CD4-positive, alpha-beta T cell treated with Interferon alpha-2 for 1 hour (primary cell): ENCODE results near the gene DNASE1L1.
A peak's percentile ranks its signal among the peaks of the same experiment; 100 is the strongest.
"Not testable (repeated sequence)": the region's sequence is repeated elsewhere in the genome, so short reads cannot be mapped to it uniquely, and the experiment has no call there.

Experiments
- DNase-seq, 2 donors: peaks; one replicate each; pipeline ENCODE4 v3.0.0-alpha.2; 2020 to 2022

Gene DNASE1L1

DNA sequence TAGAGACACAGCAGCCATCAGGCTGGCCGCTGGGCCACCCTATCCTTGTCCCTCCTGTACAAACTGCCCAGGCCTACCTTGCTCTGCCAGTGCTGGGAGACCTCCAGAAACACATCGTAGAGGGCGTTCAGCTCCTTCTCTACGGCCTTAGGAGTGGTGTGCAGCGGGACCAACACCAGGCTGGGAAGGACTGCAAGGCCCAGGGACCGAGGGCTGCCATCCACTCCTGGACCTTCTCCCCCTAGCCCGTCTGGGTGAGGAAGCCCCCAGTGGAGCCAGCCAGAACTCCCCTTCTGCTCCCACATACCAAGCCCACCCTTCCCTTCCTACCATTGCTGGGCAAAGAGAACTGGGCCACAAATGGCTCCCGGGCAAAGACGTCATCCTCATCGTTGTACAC is 5.9 kb downstream of the DNASE1L1 start:
- no peak for DNase-seq

DNA sequence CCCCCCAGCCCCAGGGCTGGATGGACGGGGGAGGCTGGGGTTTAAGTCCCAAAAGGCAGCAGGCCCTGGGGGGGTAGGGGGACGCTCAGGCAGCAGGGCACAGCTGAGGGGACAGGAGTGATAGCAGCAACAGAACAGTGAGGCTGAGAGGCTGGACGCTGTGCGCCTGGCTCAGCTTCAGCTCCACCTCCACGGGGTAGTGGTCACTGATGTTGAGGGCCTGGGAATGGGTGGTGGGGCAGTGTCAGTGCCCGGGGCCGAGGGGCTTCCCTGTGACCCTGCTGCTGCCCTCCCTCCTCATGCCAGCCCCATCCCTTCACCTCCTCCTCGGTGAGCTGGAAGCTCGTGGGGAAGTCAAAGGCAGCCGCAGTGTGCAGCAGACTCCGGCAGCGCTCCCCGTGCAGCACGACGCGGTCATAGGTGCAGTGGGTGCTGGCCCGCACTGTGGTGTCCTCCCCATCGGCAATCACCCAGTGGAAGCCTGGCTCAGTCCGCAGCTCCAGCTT is 6.4 kb downstream of the DNASE1L1 start:
- no peak for DNase-seq

DNA sequence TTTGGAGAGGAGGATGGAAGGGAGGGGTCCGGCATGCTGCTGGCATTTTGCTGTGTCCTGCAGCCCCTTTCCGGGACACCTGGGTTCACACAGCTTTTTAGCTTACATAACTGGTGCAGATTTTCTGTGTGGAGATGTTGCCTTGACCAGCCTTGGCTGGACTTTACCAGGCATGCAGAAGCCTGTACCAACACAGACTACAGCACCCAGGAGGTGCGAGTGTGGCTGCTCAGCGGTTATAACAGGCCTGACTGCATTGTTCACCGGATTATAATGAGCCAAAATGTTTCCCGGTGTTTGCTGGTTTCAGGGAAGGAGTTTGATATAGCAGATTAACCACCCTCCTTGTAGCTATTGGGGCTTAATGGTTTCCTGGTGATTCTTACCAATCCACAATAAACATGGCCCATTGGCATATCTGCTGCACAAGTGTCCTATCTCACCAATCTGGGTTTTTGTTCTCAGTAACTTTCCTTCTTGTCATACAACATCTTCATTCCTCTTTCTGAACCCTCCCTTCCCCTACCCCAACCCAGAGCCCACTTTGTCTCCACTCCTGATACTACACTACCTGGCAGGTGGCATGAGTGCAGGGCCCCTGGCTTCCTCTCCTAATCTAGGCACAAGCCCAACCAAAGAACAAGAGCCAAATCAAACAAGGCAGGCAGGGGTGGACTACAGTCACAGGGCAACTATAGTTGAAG is 7.0 kb downstream of the DNASE1L1 start:
- no peak for DNase-seq

DNA sequence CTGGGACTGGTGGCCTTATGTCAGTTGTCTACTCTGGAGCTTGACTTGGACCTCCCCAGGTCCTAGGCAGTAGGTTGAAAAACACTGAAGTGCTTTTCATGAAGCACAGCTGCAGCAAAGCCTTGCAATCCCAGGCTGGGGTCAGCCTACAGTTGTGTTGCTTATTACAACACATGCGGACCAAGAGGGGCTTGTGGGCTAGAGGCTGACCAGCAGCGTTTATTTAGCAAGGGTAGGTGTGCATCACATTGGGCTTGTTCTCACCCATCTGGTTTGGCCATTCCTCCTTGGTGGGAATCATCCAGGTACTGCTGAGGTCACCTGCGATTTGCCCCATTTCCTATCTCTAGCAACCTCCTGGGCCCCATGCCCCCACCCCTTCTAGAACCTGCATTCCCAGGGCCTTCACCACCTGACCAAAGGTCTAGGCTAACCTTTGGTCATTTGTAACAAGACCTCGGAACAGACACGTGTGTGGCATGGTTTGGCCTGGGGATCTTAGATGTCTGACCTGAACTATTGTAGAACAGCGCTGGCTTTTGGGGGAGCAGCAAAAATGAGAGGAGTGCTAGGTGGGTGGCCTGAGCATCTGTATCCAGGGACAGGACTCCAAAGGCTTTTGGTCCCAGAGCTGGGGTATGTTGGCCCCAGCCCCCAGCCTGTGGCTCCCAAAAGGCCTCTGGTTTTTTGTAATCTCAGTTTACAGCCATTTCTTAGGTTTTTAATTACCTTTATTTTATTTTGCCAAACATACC is 7.8 kb downstream of the DNASE1L1 start:
- no peak for DNase-seq

DNA sequence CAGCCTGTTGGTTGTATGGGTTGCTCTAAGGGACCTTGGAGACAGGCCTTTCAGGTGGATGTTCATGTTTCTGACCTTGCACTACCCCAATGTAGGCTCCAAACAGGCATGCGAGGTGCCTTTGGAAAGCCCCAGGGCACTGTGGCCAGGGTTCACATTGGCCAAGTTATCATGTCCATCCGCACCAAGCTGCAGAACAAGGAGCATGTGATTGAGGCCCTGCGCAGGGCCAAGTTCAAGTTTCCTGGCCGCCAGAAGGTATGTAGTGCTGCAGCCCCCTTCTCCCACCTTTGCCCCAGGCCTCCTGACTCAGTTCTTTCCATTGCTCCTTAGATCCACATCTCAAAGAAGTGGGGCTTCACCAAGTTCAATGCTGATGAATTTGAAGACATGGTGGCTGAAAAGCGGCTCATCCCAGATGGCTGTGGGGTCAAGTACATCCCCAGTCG is 8.7 kb downstream of the DNASE1L1 start:
- DNase-seq, result not testable (repeated sequence)

DNA sequence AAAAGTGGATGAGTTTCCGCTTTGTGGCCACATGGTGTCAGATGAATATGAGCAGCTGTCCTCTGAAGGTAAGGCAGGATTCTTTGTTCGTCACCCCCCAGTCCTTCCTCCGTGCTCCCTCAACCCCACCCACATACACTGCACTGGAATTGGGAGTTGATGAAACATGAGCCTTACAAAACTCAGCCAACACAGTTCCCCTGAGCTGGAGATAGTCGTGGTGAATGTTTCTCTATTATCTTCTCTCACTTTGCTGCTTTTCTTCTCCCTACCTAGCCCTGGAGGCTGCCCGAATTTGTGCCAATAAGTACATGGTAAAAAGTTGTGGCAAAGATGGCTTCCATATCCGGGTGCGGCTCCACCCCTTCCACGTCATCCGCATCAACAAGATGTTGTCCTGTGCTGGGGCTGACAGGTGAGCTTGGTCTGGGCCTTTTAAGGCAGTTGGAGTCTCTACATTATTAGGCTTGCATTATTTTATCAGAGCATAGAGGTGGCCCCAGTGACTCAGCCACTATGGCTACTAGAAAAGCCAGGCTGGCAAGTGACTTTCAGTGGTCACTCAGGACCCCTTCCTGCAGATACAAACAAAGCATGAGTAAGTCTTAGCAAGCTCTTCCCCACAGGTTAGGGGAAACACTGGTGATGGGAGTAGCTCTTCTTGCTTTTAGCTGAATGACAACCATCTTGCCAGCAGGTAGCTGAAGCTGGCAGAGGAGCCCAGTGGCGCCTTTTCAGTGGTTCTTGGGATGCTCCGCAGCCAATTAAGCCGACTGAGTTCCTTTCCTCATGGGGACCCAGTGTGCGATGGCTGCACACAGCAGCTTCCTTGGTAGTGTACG is 9.3 kb downstream of the DNASE1L1 start:
- peak in 1 of 2 donors; percentile 50 for DNase-seq

DNA sequence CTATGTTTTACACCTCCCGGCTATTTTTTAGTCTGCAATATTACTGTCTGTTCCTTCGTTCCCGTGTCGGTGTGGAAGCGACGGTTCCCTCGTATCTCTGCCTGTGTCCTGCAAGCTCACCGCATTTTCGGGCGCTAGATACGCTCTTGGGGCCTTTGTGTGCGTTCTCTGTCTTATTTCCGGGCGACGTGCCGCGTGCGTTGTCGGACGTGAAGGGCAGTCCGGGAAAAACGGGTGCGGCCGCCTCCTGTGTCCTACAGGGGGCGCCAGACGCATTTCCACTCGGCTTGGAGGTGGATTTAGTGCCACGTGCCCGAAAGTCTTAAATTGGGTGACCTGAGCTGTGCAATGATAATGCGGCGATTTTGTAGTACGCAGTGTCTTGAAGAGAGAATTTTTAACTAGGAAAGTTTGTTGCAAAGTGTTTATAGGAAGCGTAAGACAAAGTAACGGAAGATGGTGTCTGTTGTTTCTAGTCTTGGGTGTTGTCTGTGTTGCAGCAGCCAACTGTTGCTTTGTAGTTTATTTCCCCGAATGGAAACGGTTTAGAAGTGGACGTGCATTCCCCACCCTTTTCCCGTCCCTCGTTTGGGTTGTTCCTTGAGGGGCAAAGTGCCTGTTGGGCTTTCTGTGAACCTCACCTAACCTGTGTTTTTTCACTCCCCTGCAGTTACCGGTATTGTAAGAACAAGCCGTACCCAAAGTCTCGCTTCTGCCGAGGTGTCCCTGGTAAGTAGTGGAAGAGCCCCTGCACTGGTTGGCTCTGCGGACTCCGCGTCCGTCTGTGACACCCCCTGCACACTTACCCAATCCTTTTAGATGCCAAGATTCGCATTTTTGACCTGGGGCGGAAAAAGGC is 10.2 kb downstream of the DNASE1L1 start:
- DNase-seq, result peak; percentile 87 to 88

DNA sequence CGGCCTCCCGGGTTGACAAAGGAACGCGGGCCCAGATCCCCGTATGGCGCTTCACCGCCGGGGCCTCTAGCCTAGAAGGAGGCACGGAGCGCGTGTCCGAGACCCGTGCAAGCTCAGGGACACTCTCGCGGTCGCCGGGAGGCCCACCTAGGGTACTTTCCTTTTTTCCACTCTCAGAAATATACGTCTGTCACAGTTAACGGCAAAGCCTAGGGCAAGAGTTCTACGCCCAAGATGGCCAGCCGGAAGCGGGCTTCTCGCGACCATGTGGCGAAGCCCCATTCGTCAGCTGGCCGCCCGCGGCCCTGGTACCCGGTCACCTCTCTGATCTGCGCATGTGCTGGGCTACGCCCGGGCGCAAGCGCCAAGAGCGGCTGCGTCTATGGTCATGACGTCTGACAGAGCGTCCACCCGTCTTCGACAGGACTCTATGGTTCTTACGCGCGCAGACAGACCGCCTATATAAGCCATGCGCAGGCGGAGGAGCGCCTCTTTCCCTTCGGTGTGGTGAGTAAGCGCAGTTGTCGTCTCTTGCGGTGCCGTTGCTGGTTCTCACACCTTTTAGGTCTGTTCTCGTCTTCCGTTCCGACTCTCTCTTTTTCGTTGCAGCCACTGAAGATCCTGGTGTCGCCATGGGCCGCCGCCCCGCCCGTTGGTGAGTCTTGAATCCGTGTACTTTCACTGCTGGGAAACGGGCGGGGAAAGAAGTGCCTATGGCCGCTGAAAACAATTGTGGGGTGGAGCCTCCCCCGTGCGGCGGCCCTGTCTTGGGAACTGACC is 11.0 kb downstream of the DNASE1L1 start, which contains the start of gene RPL10:
RPL10 (plus strand) TSS at position 490 of the 780 bp plus-strand sequence; CDS start at position 633, 143 bp downstream.
- DNase-seq, result peak; percentile 95 to 96

DNA sequence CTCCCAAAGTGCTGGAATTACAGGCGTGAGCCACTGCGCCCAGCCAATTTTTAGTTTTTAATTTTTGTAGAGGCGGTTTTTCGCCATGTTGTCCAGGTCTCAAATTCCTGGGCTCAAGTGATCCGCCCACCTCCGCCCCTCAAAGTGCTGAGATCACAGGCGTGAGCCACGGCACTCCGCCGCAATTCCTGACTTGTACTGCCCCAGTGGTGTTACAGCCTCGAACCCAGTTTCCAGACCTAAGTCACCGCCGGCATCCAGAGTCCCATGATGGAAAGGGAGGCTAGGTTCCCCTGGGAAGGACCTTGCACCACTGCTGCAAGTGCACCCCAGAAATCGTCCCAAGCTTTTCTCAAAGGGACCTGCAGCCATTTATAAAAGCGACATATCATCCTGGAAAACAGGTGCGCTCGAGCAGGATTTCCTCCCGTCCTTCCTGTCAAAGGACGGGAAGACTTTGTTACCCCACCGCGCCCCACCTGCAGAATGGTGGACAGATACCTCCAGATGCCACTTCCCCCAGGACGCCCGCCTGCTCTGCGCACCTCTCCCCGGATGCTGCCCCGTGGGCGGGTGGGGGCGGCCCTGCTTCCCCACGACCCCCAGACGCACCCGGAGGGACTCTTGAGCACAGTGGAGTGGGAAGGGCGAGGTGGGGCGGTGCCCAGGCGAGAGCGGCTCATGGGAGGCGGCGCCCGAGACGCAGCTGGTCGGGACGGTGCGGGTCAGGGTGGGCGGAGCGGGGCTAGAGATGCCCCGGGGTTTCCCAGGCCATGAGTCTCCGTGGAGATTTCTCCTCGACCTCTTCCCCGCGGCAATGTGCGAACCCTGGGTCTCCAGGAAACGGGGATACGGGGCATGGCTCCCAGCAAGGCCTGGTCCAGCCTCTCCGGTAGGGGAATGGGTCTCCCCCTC is 11.8 kb downstream of the DNASE1L1 start:
- DNase-seq, result peak; percentile 66

DNA sequence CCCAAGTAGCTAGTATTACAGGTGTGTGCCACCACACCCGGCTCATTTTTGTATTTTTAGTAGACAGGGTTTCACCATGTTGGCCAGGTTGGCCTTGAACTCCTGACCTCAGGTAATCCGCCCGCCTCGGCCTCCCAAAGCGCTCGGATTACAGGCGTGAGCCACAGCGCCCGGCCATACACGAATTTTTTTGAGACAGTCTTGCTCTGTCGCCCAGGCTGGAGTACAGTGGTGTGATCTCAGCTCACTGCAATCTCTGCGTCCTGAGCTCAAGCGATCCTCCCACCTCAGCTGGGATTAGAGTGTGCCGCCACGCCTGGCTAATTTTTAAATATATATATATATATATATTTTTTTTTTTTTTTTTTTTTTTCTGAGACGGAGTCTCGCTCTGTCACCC is 12.7 kb downstream of the DNASE1L1 start:
- DNase-seq, result not testable (repeated sequence)

DNA sequence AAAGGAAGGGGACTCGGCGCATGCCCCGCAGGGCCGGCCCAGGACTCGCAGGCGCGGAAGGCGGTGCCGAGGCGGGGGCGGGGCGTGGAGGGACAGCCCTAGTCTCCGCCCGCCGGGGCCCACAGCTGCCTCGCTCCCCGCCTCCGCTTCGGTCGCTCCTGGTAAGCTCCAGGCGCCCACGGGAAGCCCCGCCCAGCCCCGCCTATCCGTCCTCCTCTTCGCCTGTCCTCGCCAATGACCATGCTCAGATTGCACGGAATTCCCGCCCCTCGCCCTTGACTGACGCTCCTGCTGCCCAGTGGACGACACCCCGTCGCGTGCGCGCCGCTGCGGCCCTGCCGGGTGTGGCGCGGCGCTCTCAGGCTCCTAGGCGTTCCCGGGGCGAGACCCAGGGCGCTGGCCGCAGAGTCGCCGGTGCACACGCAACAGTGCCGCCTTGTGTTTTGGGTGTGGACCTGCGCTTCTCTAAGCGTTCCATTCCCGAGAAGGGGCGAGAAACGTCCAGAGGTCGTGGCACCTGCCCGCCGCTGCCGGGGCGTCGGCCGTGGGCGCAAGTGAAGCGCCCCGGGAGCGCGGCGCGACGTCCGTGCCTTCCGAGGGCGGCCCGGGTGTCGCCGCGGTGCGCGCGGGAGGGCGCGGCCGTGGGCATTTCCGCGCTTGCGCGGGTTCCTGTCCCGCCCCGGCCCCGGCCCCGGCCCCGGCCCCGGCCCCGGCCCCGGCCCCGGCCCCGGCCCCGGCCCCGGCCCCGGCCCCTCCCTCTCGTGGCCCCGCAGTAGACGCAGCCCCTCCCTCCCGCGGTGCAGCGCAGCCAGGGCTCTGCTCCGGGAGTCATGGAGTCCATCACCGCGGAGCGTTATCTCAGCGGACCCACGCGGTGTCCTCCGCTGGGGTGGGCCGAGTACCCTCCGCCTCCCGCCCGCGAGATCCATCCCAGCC is 19.0 kb downstream of the DNASE1L1 start:
- DNase-seq, result peak in 1 of 2 donors; percentile 51

DNA sequence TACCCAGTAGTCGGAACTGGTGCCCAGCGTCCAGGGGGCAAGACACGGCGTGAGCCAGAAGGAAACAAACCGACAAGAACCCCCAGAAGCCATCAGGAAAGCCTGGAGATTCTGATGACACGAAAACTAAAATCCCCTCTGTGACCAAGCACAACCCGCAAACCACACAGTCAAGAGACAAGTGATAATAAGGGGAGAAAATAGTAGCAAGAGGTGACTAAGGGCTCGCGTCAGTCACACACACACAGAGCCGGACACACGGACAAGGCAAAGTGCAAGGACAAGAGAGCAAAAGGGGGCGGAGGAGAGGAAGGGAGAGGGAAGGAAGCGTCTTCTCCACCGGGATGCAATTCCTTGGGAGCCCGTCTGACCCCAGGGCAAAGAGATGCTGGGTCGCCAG is 20.4 kb downstream of the DNASE1L1 start:
- DNase-seq, result not testable (repeated sequence)

DNA sequence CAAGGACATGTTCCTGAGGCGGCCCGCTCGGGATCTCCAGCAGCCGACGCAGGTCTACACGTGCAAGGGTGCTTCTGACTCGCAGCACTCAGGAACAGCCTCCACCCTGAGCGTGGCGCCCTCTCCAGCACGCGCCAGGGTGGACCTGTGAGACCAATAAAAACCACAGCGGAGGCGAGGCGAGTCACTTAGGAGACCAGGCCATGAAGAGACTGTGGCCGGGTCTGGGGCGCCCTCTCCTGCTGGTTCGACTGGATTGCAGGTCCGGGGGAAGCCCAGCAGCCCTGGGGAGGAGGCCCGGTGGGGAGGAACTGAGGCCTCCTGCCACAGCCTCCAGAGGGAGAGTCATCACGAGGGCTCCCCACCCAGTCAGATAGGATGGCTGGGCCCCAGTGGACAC is 21.0 kb downstream of the DNASE1L1 start:
- DNase-seq, result not testable (repeated sequence)

DNA sequence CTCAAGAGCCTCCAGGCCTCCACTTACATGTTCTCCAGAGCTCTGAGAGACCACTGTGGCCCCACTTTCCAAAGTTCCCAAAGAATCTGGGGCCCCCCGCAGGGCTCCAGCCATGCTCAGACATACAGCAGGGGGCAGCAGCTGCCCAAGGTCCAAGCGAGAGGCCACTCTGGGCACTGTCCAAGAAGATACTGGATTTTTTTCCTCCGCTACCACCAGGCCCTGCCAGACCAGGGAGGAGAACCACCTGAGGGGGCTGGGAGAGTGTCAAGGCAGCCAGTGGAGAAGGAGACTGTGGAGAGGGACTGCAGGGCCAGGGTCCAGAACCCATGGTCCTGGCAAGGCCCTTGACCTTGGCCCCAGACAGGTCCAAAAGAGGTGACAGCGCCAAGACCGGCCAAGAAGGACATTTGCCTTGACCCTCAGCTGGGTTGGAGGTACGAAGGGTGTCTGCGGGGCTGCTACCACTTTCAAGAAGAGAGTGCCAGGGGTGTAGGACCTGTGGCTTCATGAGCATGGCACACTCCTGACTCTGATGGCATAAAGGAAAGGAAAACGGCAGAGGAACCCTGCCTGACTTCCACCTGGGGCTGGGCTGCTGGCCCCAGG is 24.7 kb downstream of the DNASE1L1 start:
- no peak for DNase-seq

DNA sequence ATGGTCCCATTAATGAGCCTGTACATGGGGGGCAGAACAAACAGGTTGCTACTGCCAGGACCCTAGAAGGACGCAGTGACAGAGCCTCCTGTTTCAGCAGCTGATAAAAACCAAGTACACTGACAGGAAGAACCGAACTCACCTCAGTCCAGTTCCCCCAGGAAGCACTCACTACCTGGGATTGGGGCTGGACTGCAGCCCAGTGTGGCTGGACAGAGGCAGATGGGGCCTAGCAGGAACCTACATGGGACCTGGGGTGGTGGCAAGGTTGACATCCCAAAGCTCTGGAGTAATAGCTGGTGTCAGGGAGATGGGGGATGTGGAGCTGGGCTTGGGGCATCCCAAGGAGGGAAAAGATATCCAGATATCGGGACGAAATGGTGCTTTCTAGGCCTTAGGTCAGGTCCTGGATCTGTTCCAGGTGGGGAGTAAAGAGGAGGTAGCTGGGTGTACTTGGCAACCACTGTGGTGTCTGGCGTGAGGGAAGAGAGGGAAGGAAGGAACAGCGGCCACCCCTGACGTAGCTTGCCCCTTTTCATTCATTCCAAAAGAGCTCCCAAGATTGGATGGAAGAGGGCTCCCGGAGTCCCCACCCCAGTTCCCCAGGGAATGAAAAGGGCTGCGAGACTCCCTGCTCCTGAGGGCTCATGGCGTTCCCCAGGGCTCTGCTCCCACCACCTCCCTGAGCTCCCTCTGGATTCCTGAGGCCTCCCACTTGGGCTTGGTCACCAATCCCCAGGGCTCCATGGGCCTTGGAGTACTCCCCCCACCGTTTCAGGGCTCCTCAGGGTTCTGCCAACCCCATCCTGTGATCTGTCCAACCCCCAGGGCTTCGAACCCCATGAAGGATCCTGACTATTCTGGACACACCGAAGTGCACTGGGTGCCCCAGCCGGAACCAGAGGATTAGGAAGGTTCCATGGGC is 25.4 kb downstream of the DNASE1L1 start:
- DNase-seq, result no peak

DNA sequence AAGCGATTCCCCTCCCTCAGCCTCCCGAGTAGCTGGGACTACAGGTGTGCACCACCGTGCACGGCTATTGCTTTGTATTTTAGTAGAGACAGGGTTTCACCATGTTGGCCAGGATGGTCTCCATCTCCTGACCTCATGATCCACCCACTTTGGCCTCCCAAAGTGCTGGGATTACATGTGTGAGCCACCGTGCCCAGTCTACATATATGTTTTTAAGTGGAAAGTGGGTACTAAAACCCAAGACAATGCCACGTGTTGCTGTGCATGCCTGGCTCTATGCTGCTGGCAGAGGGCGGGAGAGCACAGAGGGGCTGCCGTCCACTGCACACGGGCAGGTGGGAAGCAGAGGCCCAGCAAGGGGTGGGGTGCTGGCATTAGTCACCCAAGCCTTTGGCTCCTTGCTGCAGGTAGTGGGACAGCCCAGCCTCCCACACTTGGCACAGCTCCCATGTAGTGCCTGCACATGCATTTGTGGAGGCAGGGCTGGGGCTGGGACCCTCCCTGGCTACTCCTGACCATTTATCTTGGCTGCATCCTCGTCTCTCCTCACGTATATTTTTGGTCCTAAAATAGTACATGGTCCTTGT is 26.5 kb downstream of the DNASE1L1 start:
- no peak for DNase-seq

DNA sequence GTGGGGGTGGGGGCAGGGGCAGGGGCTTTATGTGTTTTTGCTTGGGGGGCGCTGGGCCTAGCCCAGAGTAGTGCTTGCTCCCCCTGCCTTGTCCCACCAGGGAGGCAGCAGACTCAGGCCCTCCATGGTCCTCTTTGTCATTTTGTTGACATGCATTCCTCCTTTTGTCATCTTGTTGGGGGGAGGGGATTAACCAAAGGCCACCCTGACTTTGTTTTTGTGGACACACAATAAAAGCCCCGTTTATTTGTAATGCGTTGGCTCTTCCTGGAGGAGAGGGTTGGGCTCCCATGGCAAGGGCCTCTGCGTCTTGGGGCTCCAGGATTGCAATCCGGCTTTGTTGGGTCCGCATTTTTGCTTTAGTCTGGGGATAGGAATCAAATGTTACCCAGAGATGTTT is 27.8 kb downstream of the DNASE1L1 start:
- no peak for DNase-seq
